ENCODE data around the gene STK10.

- TF ChIP-seq CTCF (IDR thresholded peaks at IDR 0.05) (no peak), POLR2A (IDR thresholded peaks at IDR 0.05) (no peak)
Observed at GRCh38 chr5:172038167-172038566, 149.9 kb downstream of the STK10 start.

Measured in body of pancreas (tissue), 4 donors.